Activated CD8-positive, alpha-beta memory T cell treated with anti-CD3 and anti-CD28 coated beads for 24 hours (primary cell): ENCODE measurements around the gene ZNF587.
"Not testable (repeated sequence)": the region's sequence is repeated elsewhere in the genome, so short reads cannot be mapped to it uniquely, and the experiment has no call there.

ENCODE experiments used
- DNase-seq: peaks from one replicate; pipeline ENCODE4 v3.0.0-alpha.2; 2020

ZNF587 gene

GRCh38 chr19:57849666-57850473 lies at the start of gene ZNF587:
TSS of gene ZNF587 (plus strand) at chr19:57849859. CDS start at chr19:57850039, 180 bp downstream.
- DNase-seq, result peak; percentile 88

- no peak for DNase-seq
Measured at GRCh38 chr19:57800696-57801095, 49.0 kb upstream of the ZNF587 start.

GRCh38 chr19:57802269-57802668 lies 47.4 kb upstream of the ZNF587 start:
- no peak for DNase-seq

- no peak for DNase-seq
Measured at GRCh38 chr19:57803265-57803593, 46.4 kb upstream of the ZNF587 start.

- no peak for DNase-seq
Measured at GRCh38 chr19:57803594-57804325, 45.9 kb upstream of the ZNF587 start.

- DNase-seq, result no peak
Measured at GRCh38 chr19:57807541-57807940, 42.1 kb upstream of the ZNF587 start.

- DNase-seq, result not testable (repeated sequence)
Measured at GRCh38 chr19:57810410-57811295, 39.0 kb upstream of the ZNF587 start.

GRCh38 chr19:57812226-57812625 lies 37.4 kb upstream of the ZNF587 start:
- no peak for DNase-seq

GRCh38 chr19:57812975-57813820 lies 36.5 kb upstream of the ZNF587 start:
- DNase-seq, result not testable (repeated sequence)

- no peak for DNase-seq
Measured at GRCh38 chr19:57813919-57814504, 35.6 kb upstream of the ZNF587 start.

- DNase-seq, result peak; percentile 86
Measured at GRCh38 chr19:57814505-57815246, 35.0 kb upstream of the ZNF587 start, which contains the start of gene ZNF552. TSS of gene ZNF552 (minus strand) at chr19:57814913. CDS start at chr19:57814743, 170 bp downstream.

GRCh38 chr19:57815247-57816075 lies 34.2 kb upstream of the ZNF587 start:
- DNase-seq, result no peak

- no peak for DNase-seq
Measured at GRCh38 chr19:57816652-57817051, 33.0 kb upstream of the ZNF587 start.

GRCh38 chr19:57817976-57818375 lies 31.7 kb upstream of the ZNF587 start:
- no peak for DNase-seq

GRCh38 chr19:57818378-57818777 lies 31.3 kb upstream of the ZNF587 start:
- DNase-seq, result no peak

GRCh38 chr19:57819475-57820148 lies 30.0 kb upstream of the ZNF587 start:
- peak; percentile 86 for DNase-seq

- no peak for DNase-seq
Measured at GRCh38 chr19:57820599-57820998, 29.1 kb upstream of the ZNF587 start.

- not testable (repeated sequence) for DNase-seq
Measured at GRCh38 chr19:57821095-57821494, 28.6 kb upstream of the ZNF587 start.

GRCh38 chr19:57821501-57821900 lies 28.2 kb upstream of the ZNF587 start:
- DNase-seq, result not testable (repeated sequence)
